BLaER1 (cell line): Measurements from ENCODE around the gene STAP2.
"Not testable (repeated sequence)": the region's sequence is repeated elsewhere in the genome, so short reads cannot be mapped to it uniquely, and the experiment has no call there.

Source experiments
- H3K27ac ChIP-seq: shearing (Covaris generic); formaldehyde crosslinking; 2 replicates; pipeline ENCODE4 v1.8.1; 2022
- H3K27me3 ChIP-seq: shearing (Covaris generic); formaldehyde crosslinking; 2 replicates; pipeline ENCODE4 v1.8.1; 2022
- H3K36me3 ChIP-seq: shearing (Covaris generic); formaldehyde crosslinking; 2 replicates; pipeline ENCODE4 v1.8.1; 2022
- H3K4me1 ChIP-seq: shearing (Covaris generic); formaldehyde crosslinking; 2 replicates; pipeline ENCODE4 v1.8.1; 2022
- H3K4me2 ChIP-seq: shearing (Covaris generic); formaldehyde crosslinking; 2 replicates; pipeline ENCODE4 v1.8.1; 2022
- H3K4me3 ChIP-seq: shearing (Covaris generic); formaldehyde crosslinking; 2 replicates; pipeline ENCODE4 v1.8.1; 2022
- H3K9ac ChIP-seq: shearing (Covaris generic); formaldehyde crosslinking; 2 replicates; pipeline ENCODE4 v1.8.1; 2022
- H3K9me3 ChIP-seq: shearing (Covaris generic); formaldehyde crosslinking; 2 replicates; pipeline ENCODE4 v1.8.1; 2022
- H4K20me1 ChIP-seq: shearing (Covaris generic); formaldehyde crosslinking; 2 replicates; pipeline ENCODE4 v1.8.1; 2022
- Cebpa-rat ChIP-seq: shearing (Covaris generic); IDR thresholded peaks from 2 replicates; pipeline ENCODE4 v1.8.1; 2022

STAP2 gene

DNA sequence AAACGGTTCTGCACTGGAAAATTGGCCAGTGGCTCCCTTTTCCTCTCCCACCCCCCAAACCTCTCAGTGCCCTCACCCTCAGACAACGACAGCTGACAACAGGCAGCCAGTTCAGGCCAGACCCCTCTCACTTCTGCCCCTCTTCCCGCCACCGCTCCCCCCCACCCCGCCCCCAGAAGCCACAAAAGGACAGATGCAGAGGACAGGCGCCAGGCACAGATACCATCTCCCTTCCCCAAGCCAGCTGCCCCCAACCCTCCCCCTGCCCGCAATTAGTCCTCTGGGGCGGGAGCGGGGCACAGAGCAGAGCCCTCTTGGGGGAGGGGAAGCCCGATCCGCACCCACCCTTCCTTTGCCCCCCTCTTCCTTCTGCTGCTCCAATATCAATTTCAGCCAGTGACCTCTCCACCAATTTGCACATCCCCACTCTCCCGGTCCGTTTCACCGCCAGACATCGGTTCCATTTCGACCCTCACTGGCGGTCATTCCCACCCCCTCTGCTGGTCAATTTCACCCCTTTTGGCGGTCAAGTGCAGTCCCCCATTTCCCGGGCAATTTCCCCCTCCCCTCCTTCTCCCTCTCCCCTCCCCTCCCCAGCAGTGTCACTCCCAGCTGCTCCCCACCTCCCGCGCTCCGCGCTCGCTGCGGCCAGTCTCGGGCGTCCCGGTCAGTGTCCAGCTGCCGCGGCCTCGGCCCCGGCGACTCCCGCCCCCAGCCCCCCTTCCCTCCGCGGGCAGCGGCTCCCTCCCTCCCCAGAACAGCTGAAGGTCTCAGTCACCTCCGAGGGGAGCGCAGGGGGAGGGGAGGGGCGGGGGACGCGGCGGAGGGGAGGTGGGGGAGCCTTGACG, 60.0 kb downstream of the STAP2 start, which contains the start of gene SHD:
SHD (plus strand) TSS at position 848 of the 848 bp plus-strand sequence. CDS start 798 bp downstream, outside the sequence.
- Histone ChIP-seq H3K4me3 (peak within 1 kb of the TSS; percentile 62), H3K27ac (no peak within 1 kb of the TSS), H3K4me2 (peak within 1 kb of the TSS; percentile 87)

DNA sequence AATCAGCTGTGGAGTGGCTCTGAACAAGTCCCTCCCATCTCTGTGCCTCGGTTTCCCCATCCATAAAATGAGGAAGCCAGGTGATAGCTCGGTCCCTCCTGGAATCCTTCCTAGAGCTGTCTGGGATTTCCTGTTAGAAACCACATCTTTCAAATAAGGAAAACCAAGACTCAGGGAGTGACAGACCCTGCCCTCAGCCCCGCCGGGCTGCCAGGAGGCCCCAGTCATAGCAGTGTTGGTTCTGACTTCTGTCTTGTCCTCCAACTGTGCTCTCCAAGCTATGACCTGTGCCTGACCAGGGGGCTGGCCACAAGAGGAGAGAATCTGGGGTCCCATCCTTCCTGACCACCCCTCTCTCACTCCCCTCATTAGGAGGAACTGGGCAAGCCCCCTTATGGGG, 60.6 kb downstream of the STAP2 start:
- peak overlapping the region; percentile 87 for H3K4me2 ChIP-seq

More for the DNA sequence above, 60.0 kb downstream of the STAP2 start, which contains the start of gene SHD:
- Histone ChIP-seq H3K36me3 (no peaks in the 10 kb centered on the region), H3K4me1 (peaks cover 29% of the 10 kb centered on the region), H3K9ac (no peak within 1 kb of the TSS), H4K20me1 (peaks cover 9% of the 10 kb centered on the region; the same call in 1 of the 2 replicates), H3K27me3 (peaks cover 64% of the 10 kb centered on the region), H3K9me3 (no peaks in the 10 kb centered on the region)
- no peak for TF ChIP-seq Cebpa-rat

DNA sequence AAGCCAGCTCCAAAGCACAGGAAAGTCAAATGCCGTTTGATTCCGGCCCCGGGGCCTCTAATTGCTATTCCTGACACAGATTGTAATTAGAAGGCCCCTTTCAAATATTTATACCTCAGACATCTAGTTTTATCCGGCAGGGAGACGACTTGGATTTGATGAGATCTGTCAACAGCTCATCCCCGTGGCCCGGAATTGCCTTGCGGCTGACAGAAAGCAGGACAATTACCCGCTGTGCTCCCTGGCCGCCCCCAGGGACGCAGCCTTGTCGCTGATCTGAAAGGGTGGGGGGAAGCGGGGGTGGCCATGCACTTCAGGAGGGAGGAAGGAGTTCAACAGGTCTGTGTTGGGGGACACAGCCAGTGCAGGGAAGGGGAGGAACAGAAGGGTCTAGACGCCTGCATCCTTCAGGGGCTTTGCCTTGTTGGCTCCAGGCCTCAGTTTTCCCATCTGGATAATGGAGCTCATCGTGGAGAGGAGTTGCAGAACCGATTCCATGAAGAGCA, 61.4 kb downstream of the STAP2 start:
- H3K4me2 ChIP-seq: no peak overlapping the region
- peaks cover 9% of the 10 kb centered on the region; the same call in 1 of the 2 replicates for H4K20me1 ChIP-seq
- H3K9ac ChIP-seq: no peak overlapping the region
- no peaks in the 10 kb centered on the region for H3K36me3 ChIP-seq
- peaks cover 55% of the 10 kb centered on the region for H3K27me3 ChIP-seq
- TF ChIP-seq Cebpa-rat: no peak
- H3K4me1 ChIP-seq: peaks cover 29% of the 10 kb centered on the region
- no peaks in the 10 kb centered on the region for H3K9me3 ChIP-seq
- no peak overlapping the region for H3K27ac ChIP-seq
- H3K4me3 ChIP-seq: no peak overlapping the region

More for the DNA sequence above, 60.6 kb downstream of the STAP2 start:
- H3K27ac ChIP-seq: no peak overlapping the region
- H3K9ac ChIP-seq: no peak overlapping the region
- H4K20me1 ChIP-seq: peaks cover 9% of the 10 kb centered on the region; the same call in 1 of the 2 replicates
- no peaks in the 10 kb centered on the region for H3K36me3 ChIP-seq
- TF ChIP-seq Cebpa-rat: no peak
- H3K4me1 ChIP-seq: peaks cover 29% of the 10 kb centered on the region
- no peaks in the 10 kb centered on the region for H3K9me3 ChIP-seq
- peaks cover 63% of the 10 kb centered on the region for H3K27me3 ChIP-seq
- no peak overlapping the region for H3K4me3 ChIP-seq

DNA sequence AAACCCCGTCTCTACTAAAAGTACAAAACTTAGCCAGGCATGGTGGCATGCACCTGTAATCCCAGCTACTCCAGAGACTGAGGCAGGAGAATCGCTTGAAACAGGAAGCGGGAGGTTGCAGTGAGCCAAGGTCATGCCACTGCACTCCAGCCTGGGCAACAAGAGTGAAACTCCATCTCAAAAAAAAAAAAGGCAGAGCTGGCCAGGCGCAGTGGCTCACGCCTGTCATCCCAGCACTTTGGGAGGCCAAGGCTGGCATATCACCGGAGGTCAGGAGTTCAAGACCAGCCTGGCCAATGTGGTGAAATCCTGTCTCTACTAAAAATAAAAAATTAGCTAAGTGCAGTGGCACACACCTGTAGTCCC, 64.3 kb downstream of the STAP2 start:
- H3K9ac ChIP-seq, H4K20me1 ChIP-seq, H3K4me3 ChIP-seq, H3K9me3 ChIP-seq, H3K4me2 ChIP-seq, H3K27ac ChIP-seq: not testable (repeated sequence)
- Histone ChIP-seq H3K27me3 (peaks cover 26% of the 10 kb centered on the region), H3K36me3 (peaks cover 28% of the 10 kb centered on the region), H3K4me1 (peaks cover 21% of the 10 kb centered on the region)
